A549 (cell line): ENCODE measurements around the gene DHDH. TPM values are rescaled to one million over a fixed set of nuclear protein-coding genes. Genes with fewer than 3 reads are reported as not detected.
"Not testable (repeated sequence)": the region's sequence is repeated elsewhere in the genome, so short reads cannot be mapped to it uniquely, and the experiment has no call there.

ENCODE experiments used
- ATAC-seq, 2 experiments: fragments of 200-7000 bp in 1 of 2; fragments of >200 bp in 1 of 2; cut with Nextera tagmentation in 1 of 2; cut with Tn5 transposase in 1 of 2; 3 replicates each; pipeline versions ENCODE4 v1.8.0 to v1.9.1; 2018 to 2020; ENCODE audit warnings: mild to moderate bottlenecking in 1 of 2, moderate library complexity in 1 of 2
- CTCF ChIA-PET: fragments of 300-600 bp; sonication (Branson Sonifier 250); formaldehyde crosslinking; extraction: SDS; loops from one replicate; lab custom pipeline; 2021; ENCODE audit warnings: antibody characterized with exemption, inconsistent platforms; lab: Yijun Ruan, JAX
- POLR2A ChIA-PET: fragments of 350-600 bp; formaldehyde crosslinking; extraction: SDS; loops from one replicate; lab custom pipeline; 2021; ENCODE audit warnings: antibody characterized with exemption, inconsistent platforms; lab: Yijun Ruan, JAX
- DNase-seq, 2 experiments: peaks; one replicate each; pipeline versions ENCODE4 v3.0.0 to v3.0.0-alpha.2; 2011 to 2016; ENCODE audit warnings: low read depth in 1 of 2, low spot score in 1 of 2
- FAIRE-seq: peaks from 2 replicates; lab custom pipeline; 2011; peaks lifted over from hg19 to GRCh38; lab: Jason Lieb, UNC
- H3K27ac ChIP-seq, 2 experiments: fragments of >200 bp; sonication (Bioruptor Twin); formaldehyde crosslinking; 3 replicates each; pipeline ENCODE4 v1.5.1; 2016 to 2017
- H3K4me1 ChIP-seq: fragments of >200 bp; sonication (Bioruptor Twin); formaldehyde crosslinking; 3 replicates; pipeline ENCODE4 v1.6.1; 2016
- H3K4me2 ChIP-seq: fragments of >200 bp; sonication (Bioruptor Twin); formaldehyde crosslinking; 3 replicates; pipeline ENCODE4 v1.6.1; 2016
- H3K4me3 ChIP-seq: fragments of >200 bp; sonication (Bioruptor Twin); formaldehyde crosslinking; 3 replicates; pipeline ENCODE4 v1.5.1; 2016
- H3K9me3 ChIP-seq: fragments of >200 bp; sonication (Bioruptor Twin); formaldehyde crosslinking; 3 replicates; pipeline ENCODE4 v1.6.1; 2016
- BHLHE40 ChIP-seq: IDR thresholded peaks from 2 replicates; pipeline ENCODE4 v1.6.1; 2012; ENCODE audit warnings: low read depth, low read length, inconsistent platforms
- CBX8 ChIP-seq: fragments of 200-600 bp; sonication (generic); IDR thresholded peaks from 2 replicates; pipeline ENCODE4 v1.6.1; 2016
- CHD4 ChIP-seq: fragments of 200-600 bp; sonication (generic); IDR thresholded peaks from 2 replicates; pipeline ENCODE4 v1.6.1; 2016; ENCODE audit warnings: antibody characterized with exemption, mild to moderate bottlenecking, borderline replicate concordance
- CTCF ChIP-seq: fragments of >200 bp; sonication (Bioruptor Twin); formaldehyde crosslinking; IDR thresholded peaks from 3 replicates; pipeline ENCODE4 v1.5.1; 2016
- FOXS1 ChIP-seq: fragments of 250-450 bp; sonication (Bioruptor Pico); IDR thresholded peaks from 2 replicates; pipeline ENCODE4 v1.5.0; 2020; ENCODE audit warnings: mild to moderate bottlenecking, moderate library complexity
- JUN ChIP-seq, 2 experiments: fragments of >200 bp; sonication (Bioruptor Twin); formaldehyde crosslinking; IDR thresholded peaks; 2 replicates in 1 of 2; 3 replicates in 1 of 2; pipeline ENCODE4 v1.6.1; 2016 to 2017
- KDM1A ChIP-seq: fragments of 200-600 bp; sonication (generic); IDR thresholded peaks from 2 replicates; pipeline ENCODE4 v1.6.1; 2016; ENCODE audit warnings: low read depth, mild to moderate bottlenecking
- MAFK ChIP-seq: fragments of 450-650 bp; IDR thresholded peaks from 2 replicates; pipeline ENCODE4 v1.6.1; 2014; ENCODE audit not compliant: partially characterized antibody
- NFE2L2 ChIP-seq: fragments of 150-350 bp; conservative IDR thresholded peaks from 2 replicates; pipeline ENCODE4 v1.6.1; 2014; ENCODE audit warnings: low read length
- PHF8 ChIP-seq: fragments of 200-600 bp; sonication (generic); IDR thresholded peaks from 2 replicates; pipeline ENCODE4 v1.6.1; 2016; ENCODE audit warnings: low read depth, mild to moderate bottlenecking, antibody characterized with exemption, moderate library complexity, borderline replicate concordance
- POLR2AphosphoS2 ChIP-seq: conservative IDR thresholded peaks from 2 replicates; pipeline ENCODE4 v1.6.1; 2012; ENCODE audit warnings: low read length, improper control_type of control experiment, inconsistent platforms
- SREBF2 ChIP-seq: fragments of 450-650 bp; IDR thresholded peaks from 2 replicates; pipeline ENCODE4 v1.6.1; 2014; ENCODE audit warnings: mild to moderate bottlenecking, moderate library complexity
- ZFP36 ChIP-seq: fragments of 450-650 bp; IDR thresholded peaks from 2 replicates; pipeline ENCODE4 v1.6.1; 2014; ENCODE audit warnings: borderline replicate concordance; ENCODE audit not compliant: partially characterized antibody
- ZSCAN20 ChIP-seq: fragments of 250-450 bp; sonication (Bioruptor Pico); IDR thresholded peaks from 2 replicates; pipeline ENCODE4 v1.8.0; 2022; ENCODE audit warnings: mild to moderate bottlenecking, moderate library complexity
- WGBS: methylation state at CpG from one replicate; pipeline ENCODE4 v1.1.6; 2017; ENCODE audit errors: missing lambda C conversion rate; 5-methylcytosine and 5-hydroxymethylcytosine counted together
- polyA plus RNA-seq, 4 experiments: library from polyadenylated mRNA; depleted of rRNA in 3 of 4; stranded (reverse); fragments of >200 nt; fragmentation: RNase III in 1 of 4; extraction: RNeasy Plus Mini Kit Qiagen cat#74134 plus additional on column Dnase treatment in 1 of 4; gene quantifications; 2 replicates in 3 of 4; 3 replicates in 1 of 4; pipeline ENCODE4 v1.2.3, GENCODE V29; 2011 to 2017
- TF ChIP-seq, protein P1 (sequence below): fragments of >200 bp; sonication (Bioruptor Twin); formaldehyde crosslinking; IDR thresholded peaks from 2 replicates; pipeline ENCODE4 v1.6.1; 2016
- TF ChIP-seq, protein P2 (sequence below): IDR thresholded peaks from 2 replicates; pipeline ENCODE4 v1.6.1; 2012

DHDH gene
- polyA plus RNA-seq, 2 of the 4 experiments (the other 2 are of a cell fraction), result 0.78 to 1.2 TPM

DNA sequence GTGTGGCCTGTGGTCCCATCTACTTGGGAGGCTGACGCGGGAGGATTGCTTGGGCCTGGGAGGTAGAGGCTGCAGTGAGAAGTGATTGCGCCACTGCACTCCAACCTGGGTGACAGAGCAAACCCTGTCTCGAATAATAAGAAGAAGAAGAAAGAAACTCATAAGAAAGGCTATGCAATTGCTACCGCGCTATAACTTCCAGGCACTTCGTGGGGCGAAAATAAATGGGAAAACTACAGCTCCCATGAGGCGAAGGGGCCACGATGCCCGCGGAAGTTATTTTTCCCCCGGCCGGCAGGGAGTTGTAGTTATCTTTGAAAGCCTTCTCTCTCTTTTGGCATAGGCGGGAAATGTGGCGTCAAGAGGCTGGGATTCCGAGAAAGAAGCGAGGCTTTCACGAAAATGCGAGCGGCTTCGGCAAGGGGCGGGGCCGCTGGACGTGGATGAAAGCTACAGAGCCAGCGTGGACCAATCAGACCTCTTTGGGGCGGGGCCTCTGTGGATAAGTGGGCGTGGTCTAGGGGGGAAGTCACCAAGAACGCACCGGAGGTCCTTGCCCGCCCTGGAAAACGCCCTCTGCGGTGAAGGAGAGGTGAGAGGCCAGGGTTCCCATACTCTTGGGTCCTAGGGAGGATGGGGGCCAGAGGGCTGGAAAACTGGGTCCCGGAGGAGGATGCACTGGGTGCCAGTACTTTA lies 33.6 kb upstream of the DHDH start, which contains the start of gene NUCB1 (continued):
- TF ChIP-seq ZFP36, result no peak
- TF ChIP-seq KDM1A, result no peak
- TF ChIP-seq ZSCAN20 (CRISPR knock-in tag), result no peak
- TF ChIP-seq FOXS1, result no peak

GRCh38 chr19:48900477-48901406 lies 32.8 kb upstream of the DHDH start:
- ChIA-PET CTCF (interaction anchor here (0.6 to 5.8 kb wide), 16 partner anchors 10 to 326 kb away, joined by 3 to 48 read pairs (median 4); partner anchors contain the start of genes BAX, GYS1, HSD17B14 and RUVBL2), POLR2A (interaction anchor here (1.0 to 3.1 kb wide), 15 partner anchors 18 to 93 kb away, joined by 3 to 42 read pairs (median 5); partner anchors contain the start of genes BAX, DHDH, GYS1 and PPP1R15A)
- Histone ChIP-seq H3K9me3 (no peaks in the 10 kb centered on the region), H3K27ac (peak overlapping the region; percentile 87 to 90), H3K4me3 (peak overlapping the region; percentile 83), H3K4me2 (peak overlapping the region; percentile 87), H3K4me1 (peaks cover 20% of the 10 kb centered on the region; the same call in 2 of the 3 replicates)
- TF ChIP-seq JUN (IDR thresholded peaks at IDR 0.05) (0 out of 5 replicates have a peak, but pooled peaks of 1 of the 2 experiments have one; percentile 14), PHF8 (peak; percentile 25; the same call in 1 of the 2 replicates), NFE2L2 (no peak)
- ATAC-seq (peak; percentile 9 to 48; a peak in 5 of 6 replicates), FAIRE-seq (no peak), DNase-seq (peak in 1 of 2 experiments; percentile 64)
- WGBS, result 18% methylated on average over 17 of the region's 24 CpGs

- H3K4me2 ChIP-seq, FAIRE-seq, H3K9me3 ChIP-seq, DNase-seq, ATAC-seq, H3K4me3 ChIP-seq: not testable (repeated sequence)
- peaks cover 20% of the 10 kb centered on the region; the same call in 2 of the 3 replicates for H3K4me1 ChIP-seq
- TF ChIP-seq MAFK (peak; percentile 52), NFE2L2 (0 out of 2 replicates have a peak, but pooled peaks have one; percentile 21)
- WGBS, result 95% methylated on average over 7 of the region's 7 CpGs
- POLR2A ChIA-PET, result interaction anchor here (1.1 kb wide), 1 partner anchor 30 kb away, joined by 3 read pairs; no protein-coding TSS in a partner anchor
- CTCF ChIA-PET, result interaction anchor here (0.6 to 5.8 kb wide), 8 partner anchors 8 to 91 kb away, joined by 3 to 48 read pairs (median 4); partner anchors contain the start of genes GYS1 and RUVBL2
- peak overlapping the region in 1 of 2 experiments; percentile 50; a peak in 3 of 6 replicates for H3K27ac ChIP-seq
These were observed 31.2 kb upstream of the DHDH start for GRCh38 chr19:48902291-48902690.

DNA sequence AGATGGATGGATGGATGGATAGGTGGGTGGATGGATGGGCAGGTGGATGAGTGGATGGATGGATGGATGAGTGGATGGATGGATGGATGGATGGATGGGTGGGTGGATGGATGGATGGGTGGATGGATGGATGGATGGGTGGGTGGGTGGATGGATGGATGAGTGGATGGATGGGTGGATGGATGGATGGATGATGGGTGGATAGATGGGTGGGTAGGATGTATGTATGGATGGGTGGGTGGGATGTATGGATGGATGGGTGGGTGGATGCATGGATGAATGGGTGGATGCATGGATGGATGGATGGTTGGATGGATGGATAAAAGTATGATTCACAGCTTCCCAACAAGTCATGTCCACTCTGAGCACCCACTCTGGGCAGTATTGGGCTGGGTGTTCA lies 29.7 kb upstream of the DHDH start:
- ATAC-seq, H3K9me3 ChIP-seq, H3K4me2 ChIP-seq, POLR2A ChIA-PET, H3K4me3 ChIP-seq, H3K27ac ChIP-seq, FAIRE-seq, DNase-seq: not testable (repeated sequence)
- CTCF ChIA-PET, result interaction anchor here (1.5 to 5.8 kb wide), 2 partner anchors 12 to 21 kb away, joined by 5 to 48 read pairs; no protein-coding TSS in a partner anchor
- H3K4me1 ChIP-seq, result peaks cover 20% of the 10 kb centered on the region; the same call in 2 of the 3 replicates

DNA sequence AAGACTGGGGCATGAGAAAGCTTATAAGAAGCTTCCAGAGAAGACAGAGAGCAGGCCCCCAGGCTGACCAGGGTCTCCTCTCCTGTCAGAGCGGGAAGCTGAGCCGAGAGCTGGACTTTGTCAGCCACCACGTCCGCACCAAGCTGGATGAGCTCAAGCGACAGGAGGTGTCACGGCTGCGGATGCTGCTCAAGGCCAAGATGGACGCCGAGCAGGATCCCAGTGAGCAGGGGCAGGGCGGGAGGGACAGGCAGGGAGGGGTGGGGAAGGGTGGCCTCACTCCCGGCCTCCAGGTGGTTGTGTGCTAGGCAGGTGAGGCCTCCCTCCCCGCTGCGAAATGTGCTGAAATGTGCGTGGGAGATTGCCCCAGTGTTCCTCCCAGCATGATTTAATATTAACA lies 27.8 kb upstream of the DHDH start:
- Histone ChIP-seq H3K4me3 (no peak overlapping the region), H3K27ac (no peak overlapping the region), H3K4me2 (no peak overlapping the region), H3K4me1 (peaks cover 12% of the 10 kb centered on the region; the same call in 2 of the 3 replicates)
- ChIA-PET POLR2A (no interaction called here), CTCF (interaction anchor here (1.1 to 1.9 kb wide), 6 partner anchors 17 to 111 kb away, joined by 3 to 7 read pairs (median 4); partner anchors contain the start of genes GYS1 and RUVBL2)
- FAIRE-seq, result no peak
- no peak for DNase-seq
- no peak for ATAC-seq
- WGBS, result 93% methylated on average over 13 of the region's 14 CpGs
- TF ChIP-seq SREBF2, result no peak
- TF ChIP-seq BHLHE40, result no peak
- no peak for TF ChIP-seq CTCF
- TF ChIP-seq POLR2AphosphoS2, result no peak
- no peak for TF ChIP-seq CBX8
- TF ChIP-seq, protein P1, sequence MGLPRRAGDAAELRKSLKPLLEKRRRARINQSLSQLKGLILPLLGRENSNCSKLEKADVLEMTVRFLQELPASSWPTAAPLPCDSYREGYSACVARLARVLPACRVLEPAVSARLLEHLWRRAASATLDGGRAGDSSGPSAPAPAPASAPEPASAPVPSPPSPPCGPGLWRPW, result no peak
- TF ChIP-seq, protein P2, sequence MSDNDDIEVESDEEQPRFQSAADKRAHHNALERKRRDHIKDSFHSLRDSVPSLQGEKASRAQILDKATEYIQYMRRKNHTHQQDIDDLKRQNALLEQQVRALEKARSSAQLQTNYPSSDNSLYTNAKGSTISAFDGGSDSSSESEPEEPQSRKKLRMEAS, result no peak
- TF ChIP-seq CHD4, result no peak
- TF ChIP-seq, all 56 proteins: peak for 0
- H3K9me3 ChIP-seq, result no peaks in the 10 kb centered on the region
